H1 (cell line): ENCODE measurements around the gene GJD4.

Experiments used
- CBX8 ChIP-seq: fragments of 300-800, 300-1000 bp; sonication (generic); IDR thresholded peaks from 2 replicates; pipeline ENCODE4 v1.7.1; 2016; ENCODE audit warnings: low read depth, low read length, borderline replicate concordance
- CREB1 ChIP-seq: IDR thresholded peaks from 2 replicates; pipeline ENCODE4 v1.6.1; 2012; ENCODE audit warnings: inconsistent platforms
- CTCF ChIP-seq, 3 experiments: IDR thresholded peaks; 1 replicate in 2 of 3; 2 replicates in 1 of 3; pipeline versions ENCODE4 v1.5.1 to v1.6.1; 2011; ENCODE audit warnings: low read length in 3 of 3, mild to moderate bottlenecking in 3 of 3, inconsistent platforms in 2 of 3, low read depth in 1 of 3, moderate library complexity in 1 of 3; ENCODE audit not compliant: insufficient read depth in 1 of 3; ENCODE audit errors: control extremely low read depth in 1 of 3
- GABPA ChIP-seq: IDR thresholded peaks from 2 replicates; pipeline ENCODE4 v1.6.1; 2011; ENCODE audit warnings: mild to moderate bottlenecking, low read length, moderate library complexity, borderline replicate concordance; ENCODE audit not compliant: insufficient read depth
- GTF2F1 ChIP-seq: IDR thresholded peaks from 2 replicates; pipeline ENCODE4 v1.6.1; 2012; ENCODE audit warnings: low read depth, low read length, improper control_type of control experiment, borderline replicate concordance
- HDAC2 ChIP-seq, 2 experiments: fragments of 300-600 bp in 1 of 2; sonication (generic) in 1 of 2; IDR thresholded peaks; 2 replicates each; pipeline ENCODE4 v1.6.1; 2011 to 2012; ENCODE audit warnings: low read depth in 2 of 2, low read length in 2 of 2, mild to moderate bottlenecking in 2 of 2, moderate library complexity in 2 of 2, borderline replicate concordance in 1 of 2, inconsistent platforms in 1 of 2
- JUND ChIP-seq: IDR thresholded peaks from 2 replicates; pipeline ENCODE4 v1.6.1; 2011; ENCODE audit warnings: mild to moderate bottlenecking, improper control_type of control experiment, low read length
- MAFK ChIP-seq: IDR thresholded peaks from 2 replicates; pipeline ENCODE4 v1.6.1; 2012; ENCODE audit warnings: low read depth, mild to moderate bottlenecking, improper control_type of control experiment, low read length
- MAX ChIP-seq: IDR thresholded peaks from 2 replicates; pipeline ENCODE4 v1.6.1; 2012; ENCODE audit warnings: inconsistent platforms
- POLR2A ChIP-seq, 2 experiments: IDR thresholded peaks; 1 replicate in 1 of 2; 2 replicates in 1 of 2; pipeline ENCODE4 v1.6.1; 2011; ENCODE audit warnings: low read depth in 2 of 2, low read length in 2 of 2, mild to moderate bottlenecking in 2 of 2; ENCODE audit errors: control extremely low read depth in 1 of 2
- SRF ChIP-seq: IDR thresholded peaks from 2 replicates; pipeline ENCODE4 v1.6.1; 2011; ENCODE audit warnings: mild to moderate bottlenecking, low read depth, low read length, moderate library complexity
- TAF1 ChIP-seq: IDR thresholded peaks from 2 replicates; pipeline ENCODE4 v1.6.1; 2011; ENCODE audit warnings: mild to moderate bottlenecking, low read depth, low read length

GRCh38 chr10:35569111-35569707, 35.9 kb upstream of the GJD4 start:
- no peak for TF ChIP-seq POLR2A (IDR thresholded peaks at IDR 0.05; ENCODE audit: control extremely low read depth in 1 of 2, low read depth in 2 of 2, low read length in 2 of 2)
- TF ChIP-seq SRF = no peak
- no peak for TF ChIP-seq GTF2F1
- TF ChIP-seq CTCF (IDR thresholded peaks at IDR 0.05; ENCODE audit: control extremely low read depth in 1 of 3, insufficient read depth in 1 of 3, low read depth in 1 of 3, low read length in 3 of 3) = no peak
- no peak for TF ChIP-seq MAFK
- TF ChIP-seq HDAC2 (IDR thresholded peaks at IDR 0.05; ENCODE audit: borderline replicate concordance in 1 of 2, low read depth in 2 of 2, low read length in 2 of 2) = no peak
- no peak for TF ChIP-seq MAX
- no peak for TF ChIP-seq TAF1
- TF ChIP-seq JUND = no peak
- no peak for TF ChIP-seq CREB1
- TF ChIP-seq CBX8 = no peak
- no peak for TF ChIP-seq GABPA
